IMR-90 (cell line): ENCODE results near the gene CLSTN3. TPM values are rescaled to one million over a fixed set of nuclear protein-coding genes. Genes with fewer than 3 reads are reported as not detected.

Experiments used
- ATAC-seq: fragments of 200-7000 bp; cut with Tn5 transposase; 2 replicates; pipeline ENCODE4 v1.9.1; 2020; ENCODE audit warnings: low read depth, mild to moderate bottlenecking, moderate library complexity
- BruUV-seq: library from RNA; stranded (reverse); fragments of 400-500 nt; replicated peaks from 2 replicates; lab custom pipeline; 2021; lab: Mats Ljungman, UMichigan
- CTCF ChIA-PET: fragments of 300-600 bp; formaldehyde crosslinking; extraction: SDS; loops from one replicate; lab custom pipeline; 2021; ENCODE audit warnings: antibody characterized with exemption; lab: Yijun Ruan, JAX
- POLR2A ChIA-PET: fragments of 300-600 bp; sonication (Branson Sonifier 250); formaldehyde crosslinking; loops from one replicate; lab custom pipeline; 2022; ENCODE audit warnings: antibody characterized with exemption; ENCODE audit not compliant: unreplicated experiment; lab: Charles Lee
- DNase-seq: peaks from one replicate; pipeline ENCODE4 v3.0.0; 2013
- H2AFZ ChIP-seq: replicated peaks from 2 replicates; pipeline ENCODE3; 2013; ENCODE audit warnings: low read length, mild to moderate bottlenecking; ENCODE audit not compliant: poor library complexity
- H2AK5ac ChIP-seq: 2 replicates; pipeline ENCODE4 v1.6.1; 2013; ENCODE audit warnings: low read depth, low read length, inconsistent platforms
- H2AK9ac ChIP-seq: replicated peaks from 2 replicates; pipeline ENCODE3; 2013; ENCODE audit warnings: mild to moderate bottlenecking, low read depth, low read length, moderate library complexity; ENCODE audit not compliant: poor library complexity
- H2BK120ac ChIP-seq: 2 replicates; pipeline ENCODE4 v1.6.1; 2013; ENCODE audit warnings: low read depth, low read length, inconsistent platforms
- H2BK15ac ChIP-seq: 3 replicates; pipeline ENCODE4 v1.6.1; 2013; ENCODE audit warnings: low read depth, low read length, inconsistent platforms
- H2BK20ac ChIP-seq: 2 replicates; pipeline ENCODE4 v1.6.1; 2013; ENCODE audit warnings: low read depth, mild to moderate bottlenecking, inconsistent platforms, low read length, moderate library complexity
- H2BK5ac ChIP-seq: 2 replicates; pipeline ENCODE4 v1.6.1; 2013; ENCODE audit warnings: mild to moderate bottlenecking, low read depth, low read length, inconsistent platforms; ENCODE audit not compliant: poor library complexity, severe bottlenecking
- H3K14ac ChIP-seq: replicated peaks from 2 replicates; pipeline ENCODE4 v1.6.1; 2013; ENCODE audit warnings: low read depth, low read length, inconsistent platforms
- H3K18ac ChIP-seq: 2 replicates; pipeline ENCODE4 v1.6.1; 2013; ENCODE audit warnings: low read depth, low read length, control low read depth
- H3K23ac ChIP-seq: 2 replicates; pipeline ENCODE4 v1.6.1; 2013; ENCODE audit warnings: low read depth, low read length, inconsistent platforms
- H3K27ac ChIP-seq: 2 replicates; pipeline ENCODE4 v1.5.1; 2013; ENCODE audit warnings: mild to moderate bottlenecking, control low read depth, low read length; ENCODE audit not compliant: insufficient read depth
- H3K27me3 ChIP-seq: 2 replicates; pipeline ENCODE4 v1.6.1; 2013; ENCODE audit warnings: low read length; ENCODE audit not compliant: control insufficient read depth, insufficient read depth
- H3K36me3 ChIP-seq: 2 replicates; pipeline ENCODE4 v1.6.1; 2013; ENCODE audit warnings: low read length, mixed read lengths; ENCODE audit not compliant: control insufficient read depth, insufficient read depth
- H3K4ac ChIP-seq: 2 replicates; pipeline ENCODE4 v1.6.1; 2013; ENCODE audit warnings: low read depth, low read length, inconsistent platforms
- H3K4me1 ChIP-seq: 2 replicates; pipeline ENCODE4 v1.6.1; 2013; ENCODE audit warnings: low read length, mixed read lengths; ENCODE audit not compliant: control insufficient read depth, insufficient read depth
- H3K4me2 ChIP-seq: 2 replicates; pipeline ENCODE4 v1.6.1; 2013; ENCODE audit warnings: low read depth, mild to moderate bottlenecking, control low read depth, low read length, moderate library complexity
- H3K4me3 ChIP-seq: 2 replicates; pipeline ENCODE4 v1.5.1; 2013; ENCODE audit warnings: low read depth, mild to moderate bottlenecking, control low read depth, low read length, moderate library complexity; ENCODE audit not compliant: insufficient read depth
- H3K56ac ChIP-seq: 2 replicates; pipeline ENCODE4 v1.6.1; 2013; ENCODE audit warnings: low read length, inconsistent platforms; ENCODE audit not compliant: insufficient read depth; ENCODE audit errors: extremely low read depth
- H3K79me1 ChIP-seq, 2 experiments: 2 replicates each; pipeline ENCODE4 v1.6.1; 2013; ENCODE audit warnings: low read length in 2 of 2, inconsistent platforms in 1 of 2, low read depth in 1 of 2
- H3K9ac ChIP-seq: 2 replicates; pipeline ENCODE4 v1.6.1; 2013; ENCODE audit warnings: low read depth, low read length, control low read depth
- H3K9me1 ChIP-seq: 2 replicates; pipeline ENCODE4 v1.6.1; 2013; ENCODE audit warnings: low read length, inconsistent platforms; ENCODE audit not compliant: insufficient read depth
- H3K9me3 ChIP-seq: 2 replicates; pipeline ENCODE4 v1.6.1; 2013; ENCODE audit warnings: low read length; ENCODE audit not compliant: control insufficient read depth, insufficient read depth
- H4K20me1 ChIP-seq: 2 replicates; pipeline ENCODE4 v1.6.1; 2013; ENCODE audit warnings: low read length, inconsistent platforms; ENCODE audit not compliant: insufficient read depth
- H4K5ac ChIP-seq: 2 replicates; pipeline ENCODE4 v1.6.1; 2013; ENCODE audit warnings: mild to moderate bottlenecking, low read depth, low read length, control low read depth
- H4K8ac ChIP-seq, 2 experiments: 2 replicates each; pipeline ENCODE4 v1.6.1; 2013; ENCODE audit warnings: low read depth in 2 of 2, low read length in 2 of 2, control low read depth in 1 of 2, inconsistent platforms in 1 of 2
- H4K91ac ChIP-seq: 2 replicates; pipeline ENCODE4 v1.6.1; 2013; ENCODE audit warnings: low read depth, low read length, inconsistent platforms; ENCODE audit not compliant: insufficient read depth
- BHLHE40 ChIP-seq: fragments of 150-350 bp; IDR thresholded peaks from 2 replicates; pipeline ENCODE4 v1.6.1; 2016; ENCODE audit warnings: mild to moderate bottlenecking, low read depth, low read length
- CEBPB ChIP-seq: IDR thresholded peaks from 2 replicates; pipeline ENCODE4 v1.6.1; 2012; ENCODE audit warnings: low read depth, low read length, improper control_type of control experiment
- MAFK ChIP-seq: IDR thresholded peaks from 2 replicates; pipeline ENCODE4 v1.6.1; 2012; ENCODE audit warnings: low read depth, low read length, improper control_type of control experiment
- NFE2L2 ChIP-seq: fragments of 150-350 bp; IDR thresholded peaks from 2 replicates; pipeline ENCODE4 v1.6.1; 2016; ENCODE audit warnings: low read depth, mild to moderate bottlenecking, low read length
- RAD21 ChIP-seq: IDR thresholded peaks from 2 replicates; pipeline ENCODE4 v1.6.1; 2012; ENCODE audit warnings: low read length, improper control_type of control experiment
- RCOR1 ChIP-seq: IDR thresholded peaks from 2 replicates; pipeline ENCODE4 v1.6.1; 2012; ENCODE audit warnings: mild to moderate bottlenecking, low read length, improper control_type of control experiment; ENCODE audit not compliant: insufficient replicate concordance
- WGBS, 2 experiments: methylation state at CpG; one replicate each; pipeline versions ENCODE4 v1.1.5 to v1.1.7; 2013; ENCODE audit warnings: missing lambda C conversion rate in 2 of 2; ENCODE audit not compliant: insufficient read length in 1 of 2; ENCODE audit errors: extremely low coverage in 2 of 2; 5-methylcytosine and 5-hydroxymethylcytosine counted together
- dilution Hi-C: fragments of 300-500 bp; cut with HindIII; formaldehyde crosslinking; loops from one replicate; pipeline ENCODE4 v1.14.3; 2018; ENCODE audit warnings: low sequenced_read_pairs; ENCODE audit not compliant: unreplicated experiment
- in situ Hi-C: fragments of 300-500 bp; cut with MboI; formaldehyde crosslinking; loops from 3 replicates; pipeline ENCODE4 v1.14.3; 2019; ENCODE audit warnings: low sequenced_read_pairs, inconsistent platforms, mixed read lengths
- intact Hi-C: fragments of 100-400 bp; cut with micrococcal nuclease; formaldehyde crosslinking; loops from 2 replicates; pipeline ENCODE4 v1.10.0; 2022
- polyA plus RNA-seq, 3 experiments: library from polyadenylated mRNA; depleted of rRNA; stranded (reverse); fragments of >200 nt; gene quantifications; 2 replicates each; pipeline ENCODE4 v1.2.3, GENCODE V29; 2012; ENCODE audit warnings: low replicate concordance in 1 of 3
- total RNA-seq: library from RNA; depleted of rRNA; stranded (reverse); fragments of >200 nt; gene quantifications from 2 replicates; pipeline ENCODE4 v1.2.3, GENCODE V29; 2012
- TF ChIP-seq, protein P1 (sequence below): fragments of 150-350 bp; IDR thresholded peaks from 2 replicates; pipeline ENCODE4 v1.6.1; 2017; ENCODE audit warnings: mild to moderate bottlenecking, antibody characterized with exemption, low read length, low read depth

The CLSTN3 gene
- total and polyA plus RNA-seq, 2 of the 4 experiments (the other 2 are of a cell fraction): 4.1 to 16.4 TPM

DNA sequence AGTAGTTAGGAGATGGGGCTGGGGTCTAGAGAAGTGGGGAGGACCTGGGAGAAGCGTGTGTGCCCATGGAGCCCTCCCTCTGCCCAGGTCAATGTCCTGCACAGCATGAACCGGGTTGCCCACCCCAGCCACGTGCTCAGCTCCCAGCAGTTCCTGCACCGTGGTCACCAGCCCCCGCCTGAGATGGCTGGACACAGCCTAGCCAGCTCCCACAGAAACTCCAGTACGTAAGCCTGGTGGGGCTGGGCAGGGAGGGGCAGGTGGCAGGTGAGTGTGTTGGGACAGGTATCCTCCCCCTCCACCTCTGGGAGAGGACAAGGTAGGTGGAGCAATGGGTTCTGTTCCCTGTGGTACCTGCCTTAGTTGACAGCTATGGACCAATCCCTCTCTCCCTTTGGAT is 20.7 kb downstream of the CLSTN3 start:
- peaks cover 46% of the 10 kb centered on the region for H3K36me3 ChIP-seq

More for the DNA sequence above, 20.7 kb downstream of the CLSTN3 start:
- Histone ChIP-seq H3K56ac (no peak overlapping the region), H2BK20ac (no peak overlapping the region), H2BK15ac (no peak overlapping the region), H4K91ac (no peak overlapping the region), H3K4me1 (no peaks in the 10 kb centered on the region), H4K8ac (no peak overlapping the region), H3K9me1 (no peaks in the 10 kb centered on the region), H2BK120ac (no peak overlapping the region), H3K4me3 (no peak overlapping the region), H4K20me1 (no peaks in the 10 kb centered on the region; the same call in 1 of the 2 replicates), H3K27ac (no peak overlapping the region), H4K5ac (no peak overlapping the region), H3K18ac (no peak overlapping the region), H2BK5ac (no peak overlapping the region), H2AFZ (no peak overlapping the region), H3K23ac (no peak overlapping the region), H3K14ac (no peak overlapping the region), H2AK9ac (no peak overlapping the region), H3K9me3 (no peaks in the 10 kb centered on the region), H3K4me2 (no peak overlapping the region), H2AK5ac (no peak overlapping the region), H3K79me1 (no peaks in the 10 kb centered on the region), H3K9ac (no peak overlapping the region), H3K27me3 (no peaks in the 10 kb centered on the region), H3K4ac (no peak overlapping the region)
- WGBS, 2 experiments: 80% methylated on average over 1 of the region's 6 CpGs; no CpG with 5 or more reads in 1 of the 2 experiments
- TF ChIP-seq RAD21 (no peak), BHLHE40 (no peak), MAFK (no peak), NFE2L2 (no peak), CEBPB (no peak), RCOR1 (no peak)
- TF ChIP-seq, protein P1, sequence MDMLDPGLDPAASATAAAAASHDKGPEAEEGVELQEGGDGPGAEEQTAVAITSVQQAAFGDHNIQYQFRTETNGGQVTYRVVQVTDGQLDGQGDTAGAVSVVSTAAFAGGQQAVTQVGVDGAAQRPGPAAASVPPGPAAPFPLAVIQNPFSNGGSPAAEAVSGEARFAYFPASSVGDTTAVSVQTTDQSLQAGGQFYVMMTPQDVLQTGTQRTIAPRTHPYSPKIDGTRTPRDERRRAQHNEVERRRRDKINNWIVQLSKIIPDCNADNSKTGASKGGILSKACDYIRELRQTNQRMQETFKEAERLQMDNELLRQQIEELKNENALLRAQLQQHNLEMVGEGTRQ: no peak
- BruUV-seq: no TSS peak
- intact Hi-C loops (no loop called here), dilution Hi-C loops (no loop called here), in situ Hi-C loops (no loop called here)
- ChIA-PET CTCF (no interaction called here), POLR2A (no interaction called here)
- DNase-seq (no peak), ATAC-seq (no peak)
